22Rv1 (cell line): Measurements from ENCODE around the gene TUBB2B.

Experiments
- ZFX ChIP-seq: fragments of 450-650 bp; IDR thresholded peaks from 2 replicates; pipeline ENCODE4 v1.6.1; 2017; ENCODE audit warnings: antibody characterized with exemption, borderline replicate concordance
- TF ChIP-seq, protein P1 (sequence below): fragments of 450-650 bp; IDR thresholded peaks from 2 replicates; pipeline ENCODE4 v1.5.1; 2017; ENCODE audit warnings: mild to moderate bottlenecking

DNA sequence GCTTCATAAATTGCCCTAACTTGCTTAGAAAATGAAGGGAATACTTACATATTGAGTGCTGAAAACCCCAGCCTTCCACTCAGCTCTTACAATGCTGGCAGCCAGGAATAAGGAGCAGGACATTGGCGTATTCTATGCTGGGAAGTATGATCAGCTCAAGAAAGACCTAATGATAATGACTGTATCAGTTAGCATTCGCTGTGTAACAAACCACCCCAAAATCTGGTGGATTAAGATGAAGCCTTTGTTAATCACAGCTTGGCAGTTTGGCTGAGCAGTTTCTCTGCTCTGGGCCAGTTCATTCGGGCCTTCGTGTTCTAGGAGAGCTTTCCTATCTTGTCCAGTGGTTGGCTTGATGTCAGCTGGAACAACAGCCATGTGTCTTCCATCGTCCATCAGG lies 36.7 kb downstream of the TUBB2B start:
- TF ChIP-seq, protein P1, sequence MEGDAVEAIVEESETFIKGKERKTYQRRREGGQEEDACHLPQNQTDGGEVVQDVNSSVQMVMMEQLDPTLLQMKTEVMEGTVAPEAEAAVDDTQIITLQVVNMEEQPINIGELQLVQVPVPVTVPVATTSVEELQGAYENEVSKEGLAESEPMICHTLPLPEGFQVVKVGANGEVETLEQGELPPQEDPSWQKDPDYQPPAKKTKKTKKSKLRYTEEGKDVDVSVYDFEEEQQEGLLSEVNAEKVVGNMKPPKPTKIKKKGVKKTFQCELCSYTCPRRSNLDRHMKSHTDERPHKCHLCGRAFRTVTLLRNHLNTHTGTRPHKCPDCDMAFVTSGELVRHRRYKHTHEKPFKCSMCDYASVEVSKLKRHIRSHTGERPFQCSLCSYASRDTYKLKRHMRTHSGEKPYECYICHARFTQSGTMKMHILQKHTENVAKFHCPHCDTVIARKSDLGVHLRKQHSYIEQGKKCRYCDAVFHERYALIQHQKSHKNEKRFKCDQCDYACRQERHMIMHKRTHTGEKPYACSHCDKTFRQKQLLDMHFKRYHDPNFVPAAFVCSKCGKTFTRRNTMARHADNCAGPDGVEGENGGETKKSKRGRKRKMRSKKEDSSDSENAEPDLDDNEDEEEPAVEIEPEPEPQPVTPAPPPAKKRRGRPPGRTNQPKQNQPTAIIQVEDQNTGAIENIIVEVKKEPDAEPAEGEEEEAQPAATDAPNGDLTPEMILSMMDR = no peak
- no peak for TF ChIP-seq ZFX
